ENCODE results near the gene DSCAM. TPM values are rescaled to one million over a fixed set of nuclear protein-coding genes. Genes with fewer than 3 reads are reported as not detected.

Gene DSCAM
- total RNA-seq, 4 donors from 2014 or later = 0.17 TPM; not detected in 3

- TF ChIP-seq, protein P1, sequence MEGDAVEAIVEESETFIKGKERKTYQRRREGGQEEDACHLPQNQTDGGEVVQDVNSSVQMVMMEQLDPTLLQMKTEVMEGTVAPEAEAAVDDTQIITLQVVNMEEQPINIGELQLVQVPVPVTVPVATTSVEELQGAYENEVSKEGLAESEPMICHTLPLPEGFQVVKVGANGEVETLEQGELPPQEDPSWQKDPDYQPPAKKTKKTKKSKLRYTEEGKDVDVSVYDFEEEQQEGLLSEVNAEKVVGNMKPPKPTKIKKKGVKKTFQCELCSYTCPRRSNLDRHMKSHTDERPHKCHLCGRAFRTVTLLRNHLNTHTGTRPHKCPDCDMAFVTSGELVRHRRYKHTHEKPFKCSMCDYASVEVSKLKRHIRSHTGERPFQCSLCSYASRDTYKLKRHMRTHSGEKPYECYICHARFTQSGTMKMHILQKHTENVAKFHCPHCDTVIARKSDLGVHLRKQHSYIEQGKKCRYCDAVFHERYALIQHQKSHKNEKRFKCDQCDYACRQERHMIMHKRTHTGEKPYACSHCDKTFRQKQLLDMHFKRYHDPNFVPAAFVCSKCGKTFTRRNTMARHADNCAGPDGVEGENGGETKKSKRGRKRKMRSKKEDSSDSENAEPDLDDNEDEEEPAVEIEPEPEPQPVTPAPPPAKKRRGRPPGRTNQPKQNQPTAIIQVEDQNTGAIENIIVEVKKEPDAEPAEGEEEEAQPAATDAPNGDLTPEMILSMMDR (IDR thresholded peaks at IDR 0.05; ENCODE audit: low read depth) = no peak
Measured at GRCh38 chr21:40395732-40396131, 451.2 kb downstream of the DSCAM start.

DNA sequence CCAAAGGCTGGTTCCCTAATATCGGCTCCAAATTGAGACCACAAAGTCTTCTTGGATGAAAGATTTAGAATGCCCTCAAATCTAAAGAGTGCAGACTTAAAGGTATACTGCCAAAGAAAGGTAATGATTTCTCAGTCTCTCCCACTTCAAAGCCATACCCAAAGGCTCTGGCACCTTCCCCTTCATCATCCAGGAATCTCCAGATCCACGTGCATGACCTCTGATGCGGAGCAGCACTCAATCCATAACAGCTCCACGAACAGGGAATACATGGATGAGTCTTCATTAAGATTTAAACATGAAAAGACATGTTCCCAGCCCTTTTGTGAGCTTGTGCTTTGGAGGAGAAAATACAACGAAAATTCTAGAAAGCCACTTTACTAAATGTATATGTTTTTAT is 453.9 kb downstream of the DSCAM start:
- TF ChIP-seq, protein P1 (IDR thresholded peaks at IDR 0.05; ENCODE audit: low read depth) = no peak

- TF ChIP-seq, protein P1 (IDR thresholded peaks at IDR 0.05; ENCODE audit: low read depth) = no peak
Measured at GRCh38 chr21:40388046-40388445, 458.9 kb downstream of the DSCAM start.

DNA sequence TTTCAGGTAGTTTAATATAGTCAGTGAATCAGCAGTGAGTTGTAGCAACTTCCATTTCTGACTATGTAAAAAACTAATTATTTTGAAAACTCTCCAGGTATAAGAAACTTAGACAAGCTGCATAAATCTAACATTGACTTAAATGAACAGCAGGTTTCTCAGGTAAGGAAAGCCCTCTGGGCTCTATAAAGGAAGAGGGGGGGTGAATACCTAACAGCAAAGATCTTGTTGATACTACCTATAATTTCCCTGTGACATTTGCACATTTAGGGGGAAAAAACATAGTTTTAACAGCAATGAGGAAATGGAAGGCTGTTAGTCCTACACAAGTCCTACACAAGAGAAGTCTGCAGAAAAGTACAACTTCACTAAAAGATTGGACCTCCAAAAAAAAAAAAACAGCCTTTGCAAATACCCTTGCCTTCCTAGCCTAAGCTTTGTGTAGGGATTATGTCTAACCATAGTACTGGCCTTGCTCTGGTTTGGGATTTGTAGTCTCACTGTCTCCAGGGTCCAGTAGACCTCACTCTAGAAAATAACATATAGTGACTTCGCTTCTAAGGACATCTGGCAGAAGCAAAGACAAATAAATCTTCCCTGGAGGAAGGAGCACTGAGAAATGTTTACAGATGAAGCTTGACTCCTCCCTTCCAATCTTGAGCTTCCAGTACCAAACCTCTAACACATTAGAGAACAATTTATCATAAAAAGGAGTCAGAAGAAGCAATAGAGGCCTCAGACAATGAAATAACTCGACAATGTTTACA is 459.8 kb downstream of the DSCAM start:
- TF ChIP-seq, protein P1 (IDR thresholded peaks at IDR 0.05; ENCODE audit: low read depth) = no peak

DNA sequence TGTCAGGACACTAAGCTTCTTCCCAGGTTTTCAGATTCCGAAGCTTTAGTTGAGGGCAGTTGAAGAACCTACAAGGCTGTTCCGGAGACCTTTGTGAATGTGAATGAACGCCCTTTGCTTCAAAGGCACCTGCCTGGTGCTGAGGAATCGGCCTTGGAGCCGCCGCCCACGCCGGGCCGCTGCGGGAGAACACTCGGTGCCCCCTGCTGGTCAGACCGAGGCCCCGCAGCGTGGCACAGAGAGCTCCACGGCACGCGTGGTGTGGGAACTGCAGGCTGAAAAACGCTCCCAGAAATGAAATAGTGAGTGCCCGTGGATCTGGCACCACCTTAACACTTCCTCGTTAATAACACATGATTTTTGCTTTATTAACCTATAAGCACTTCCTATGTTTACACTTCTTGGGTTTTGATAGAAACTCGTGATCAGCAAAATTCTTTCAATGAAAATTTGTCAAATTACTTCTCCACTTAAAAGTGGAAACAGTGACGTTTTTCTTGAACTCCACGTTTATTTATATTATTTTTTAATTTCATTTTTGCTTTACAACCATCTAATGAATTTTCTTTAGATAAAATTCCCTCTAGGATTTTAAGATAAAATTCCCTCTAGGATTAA is 460.6 kb downstream of the DSCAM start:
- TF ChIP-seq, protein P1 (IDR thresholded peaks at IDR 0.05; ENCODE audit: low read depth) = no peak

DNA sequence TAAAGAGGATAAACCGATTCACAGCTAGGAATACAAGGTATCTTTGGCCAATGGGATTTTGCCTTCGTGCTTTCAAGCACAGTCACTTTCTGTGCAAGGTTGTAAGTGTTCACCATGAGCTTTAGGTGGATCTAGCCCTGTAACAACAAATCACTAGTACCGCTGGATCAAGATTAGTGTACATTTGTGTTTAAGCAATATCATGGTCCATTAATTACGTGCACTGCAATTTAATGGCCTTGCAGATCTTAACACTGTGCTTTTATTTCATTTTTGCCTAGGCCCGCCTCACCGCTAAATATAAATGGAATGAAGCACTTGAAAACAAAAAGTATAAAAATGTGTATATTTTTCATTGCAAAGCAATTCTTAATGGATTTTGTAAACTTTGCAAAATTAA is 461.1 kb downstream of the DSCAM start:
- TF ChIP-seq, protein P1 (IDR thresholded peaks at IDR 0.05; ENCODE audit: low read depth) = no peak

DNA sequence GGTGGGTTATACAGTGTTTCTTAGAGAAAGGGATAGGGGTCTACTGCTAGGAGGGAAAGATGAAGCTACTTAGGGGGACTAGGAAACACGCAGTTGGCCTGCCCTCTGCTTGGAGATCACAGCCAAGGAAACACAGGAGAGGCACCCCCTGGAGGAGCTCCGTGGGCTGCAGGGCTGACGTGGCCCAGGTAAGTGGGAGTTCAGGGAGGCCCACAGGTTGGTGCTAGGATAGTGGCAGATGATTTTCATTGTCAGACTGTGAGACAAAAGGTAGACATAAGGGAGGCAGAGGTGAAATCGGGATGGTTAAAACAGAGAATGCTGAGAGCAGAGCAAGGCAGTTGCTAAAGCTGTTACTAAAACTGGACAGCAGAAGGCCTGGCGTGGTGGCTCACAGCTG is 463.0 kb downstream of the DSCAM start:
- TF ChIP-seq, protein P1 (IDR thresholded peaks at IDR 0.05; ENCODE audit: low read depth) = no peak
